NCI-H2081 treated with DMSO at 0.1 percent for 48 hours (cell line): Measurements from ENCODE around the gene CLEC18B.
"Not testable (repeated sequence)": the region's sequence is repeated elsewhere in the genome, so short reads cannot be mapped to it uniquely, and the experiment has no call there.

ENCODE experiments used
- DNase-seq: peaks from one replicate; lab custom pipeline; 2025; lab: John Stamatoyannopoulos, UW

CLEC18B gene

DNA sequence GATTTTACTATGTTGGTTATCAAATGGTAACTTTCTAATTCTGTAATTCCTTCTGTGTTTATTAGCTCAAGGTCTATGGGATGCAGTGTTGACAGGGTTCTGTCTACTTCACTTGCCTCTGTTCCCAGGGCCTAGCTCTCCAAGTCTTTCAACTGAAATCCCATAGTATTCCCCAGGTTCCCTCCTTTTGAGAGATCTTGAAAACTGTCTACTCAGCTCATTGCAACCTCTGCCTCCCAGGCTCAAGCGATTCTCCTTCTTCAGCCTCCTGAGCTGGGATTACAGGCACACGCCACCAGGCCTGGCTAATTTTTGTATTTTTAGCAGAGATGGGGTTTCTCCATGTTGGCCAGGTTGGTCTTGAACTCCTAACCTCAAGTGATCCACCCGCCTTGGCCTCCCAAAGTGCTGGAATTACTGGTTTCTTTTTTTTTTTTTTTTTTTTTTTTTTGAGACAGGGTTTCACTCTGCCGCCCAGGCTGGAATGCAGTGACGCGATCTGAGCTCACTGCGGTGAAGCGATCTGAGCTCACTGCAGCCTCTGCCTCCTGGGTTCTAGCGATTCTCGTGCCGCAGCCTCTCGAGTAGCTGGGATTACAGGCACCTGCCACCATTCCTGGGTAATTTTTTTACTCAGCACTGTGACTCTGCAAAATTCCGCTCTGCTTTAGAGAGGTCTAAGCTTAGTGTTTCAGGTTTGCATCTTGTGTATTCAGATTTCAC lies 22.5 kb upstream of the CLEC18B start:
- DNase-seq: not testable (repeated sequence)

DNA sequence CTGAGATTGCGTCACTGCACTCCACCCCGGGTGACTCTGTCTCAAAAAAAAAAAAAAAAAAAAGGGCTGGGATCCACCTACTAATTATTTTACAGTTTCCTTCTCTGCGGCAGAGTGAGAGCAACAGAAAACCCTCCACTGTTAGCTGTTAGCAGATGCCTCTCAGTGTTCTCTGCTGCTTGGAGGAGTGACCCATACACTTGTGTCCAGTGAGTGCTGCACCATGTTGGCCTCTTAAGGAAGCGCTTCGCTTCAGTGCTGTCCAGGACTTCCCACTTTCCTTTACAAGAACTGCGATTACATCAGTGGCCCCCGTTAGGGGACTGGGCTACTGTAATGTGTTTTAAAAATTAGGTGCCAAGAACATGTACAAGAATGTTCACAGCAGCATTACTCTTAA lies 18.4 kb upstream of the CLEC18B start:
- DNase-seq: no peak

DNA sequence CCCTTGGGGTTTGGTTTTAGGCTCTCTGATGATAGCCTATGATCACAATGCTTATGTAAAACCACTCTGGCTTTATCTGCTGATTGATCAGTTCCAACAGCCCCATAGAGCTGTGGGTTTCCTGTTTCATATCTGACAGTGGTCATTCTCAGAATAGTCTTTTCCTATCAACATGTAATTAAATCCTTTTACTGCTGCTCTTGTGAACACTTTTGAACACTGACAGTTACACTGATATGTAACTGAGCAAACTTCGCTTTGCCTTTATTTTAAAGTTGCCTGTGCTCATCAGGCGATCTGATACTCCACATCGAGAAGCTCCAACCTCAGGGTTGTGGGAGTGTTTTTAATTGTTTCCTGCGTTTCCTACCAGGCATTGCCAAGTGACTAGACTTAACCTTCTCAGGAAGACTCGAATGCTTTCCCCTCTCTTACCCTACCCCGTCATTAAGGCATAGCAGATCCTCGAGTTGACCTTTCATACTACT lies 17.3 kb upstream of the CLEC18B start:
- DNase-seq: no peak

DNA sequence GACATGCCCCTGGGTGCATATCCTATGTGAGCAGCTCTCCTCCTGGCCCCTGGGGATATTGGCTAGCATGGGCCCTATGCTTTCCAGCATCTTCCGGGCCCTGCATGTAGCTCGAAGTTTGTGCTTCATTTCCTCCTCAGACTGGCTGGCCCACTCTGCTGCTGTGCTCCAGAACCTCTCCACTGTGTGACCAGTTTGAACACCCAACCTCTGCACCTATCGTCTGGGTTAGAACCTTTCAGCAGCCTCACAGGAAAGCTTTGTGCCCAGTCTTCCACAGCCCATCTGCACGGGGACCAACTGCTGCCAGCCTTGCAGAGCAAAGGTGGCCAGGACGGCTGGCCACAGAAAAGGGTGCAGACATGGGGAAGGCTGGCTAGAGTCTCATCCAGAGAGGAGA lies 10.2 kb upstream of the CLEC18B start:
- DNase-seq: no peak

DNA sequence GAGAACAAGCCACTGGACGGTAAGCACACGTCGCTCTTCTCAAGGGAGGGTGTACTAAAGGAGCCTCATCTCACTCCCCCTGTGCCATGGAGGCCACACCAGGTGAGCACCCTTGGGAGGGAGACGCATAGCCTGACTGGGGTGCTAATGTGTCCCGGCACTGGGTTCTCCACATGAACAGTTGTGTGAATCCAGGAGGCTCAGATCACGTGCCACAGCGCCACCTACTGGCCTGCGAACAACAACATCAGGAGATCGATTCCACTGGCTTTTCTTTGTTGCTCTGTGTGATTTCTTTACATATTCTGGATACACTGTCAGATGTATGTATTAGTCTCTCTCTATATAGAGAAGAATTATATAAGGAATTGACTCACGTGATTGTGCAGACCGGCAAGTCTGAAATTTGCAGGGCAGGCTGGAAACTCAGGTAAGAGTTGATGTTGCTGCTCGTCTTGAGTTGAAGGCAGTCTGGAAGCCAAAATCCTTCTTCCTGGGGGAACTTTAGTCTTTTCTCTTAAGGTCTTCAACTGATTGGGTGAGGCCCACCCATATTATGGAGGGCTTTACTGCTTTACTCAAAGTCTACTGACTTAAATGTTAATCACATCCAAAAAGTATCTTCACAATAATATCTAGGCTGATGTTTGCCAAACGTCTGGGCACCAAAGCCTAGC lies 8.9 kb upstream of the CLEC18B start:
- DNase-seq: peak; percentile 5

DNA sequence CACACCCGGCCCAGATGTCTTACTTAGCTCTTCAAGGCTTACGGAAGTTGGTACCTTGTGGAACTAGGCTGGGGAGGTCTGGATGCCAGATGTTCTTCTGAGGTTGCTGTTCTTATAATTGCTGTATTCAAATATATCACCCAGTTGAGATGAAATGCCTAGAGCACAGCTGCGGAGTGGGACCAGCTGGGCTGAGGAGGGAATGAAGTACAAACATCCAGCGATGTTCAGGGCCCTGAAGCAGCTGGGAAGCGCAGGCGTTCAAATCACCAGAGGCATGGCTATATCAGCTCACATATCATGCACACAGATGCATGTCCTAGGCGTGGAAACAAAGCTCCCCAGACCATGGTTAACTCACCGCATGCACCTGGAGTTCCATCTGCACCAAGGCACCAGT lies 7.2 kb upstream of the CLEC18B start:
- not testable (repeated sequence) for DNase-seq

DNA sequence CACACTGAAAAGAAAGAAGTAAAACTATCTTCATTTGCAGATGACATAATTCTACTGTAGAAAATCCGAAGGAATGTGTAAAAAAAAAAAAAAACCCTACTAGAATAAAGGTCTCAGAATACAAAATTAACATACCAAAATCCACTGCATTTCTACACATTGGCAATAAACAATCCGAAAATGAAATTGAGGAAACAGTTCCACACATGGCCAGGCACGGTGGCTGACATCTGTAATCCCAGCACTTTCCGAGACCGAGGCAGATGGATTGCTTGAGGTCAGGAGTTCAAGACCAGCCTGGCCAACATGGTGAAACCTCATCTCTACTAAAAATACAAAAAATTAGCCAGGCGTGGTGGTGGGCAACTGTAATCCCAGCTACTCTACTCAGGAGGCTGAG lies 4.5 kb upstream of the CLEC18B start:
- not testable (repeated sequence) for DNase-seq

DNA sequence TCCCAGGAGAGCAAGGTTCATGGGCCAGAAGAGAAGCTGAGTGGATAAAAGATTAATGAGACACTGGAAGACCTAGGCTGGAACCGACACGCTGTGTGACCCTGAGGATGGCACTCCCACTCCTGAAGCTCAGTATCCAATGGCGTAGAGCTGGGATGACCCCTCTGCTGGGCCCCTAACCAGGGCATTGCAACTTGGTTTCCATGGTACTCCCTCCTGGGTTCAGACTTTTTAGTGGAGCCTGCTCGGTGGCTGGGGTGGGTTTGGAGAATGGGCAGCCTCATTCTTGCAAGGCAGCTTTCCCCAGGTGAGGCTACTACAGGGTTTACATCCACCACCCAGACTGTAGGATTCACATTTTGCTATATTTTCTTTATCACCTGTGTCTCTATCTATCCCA lies 2.4 kb upstream of the CLEC18B start:
- not testable (repeated sequence) for DNase-seq

DNA sequence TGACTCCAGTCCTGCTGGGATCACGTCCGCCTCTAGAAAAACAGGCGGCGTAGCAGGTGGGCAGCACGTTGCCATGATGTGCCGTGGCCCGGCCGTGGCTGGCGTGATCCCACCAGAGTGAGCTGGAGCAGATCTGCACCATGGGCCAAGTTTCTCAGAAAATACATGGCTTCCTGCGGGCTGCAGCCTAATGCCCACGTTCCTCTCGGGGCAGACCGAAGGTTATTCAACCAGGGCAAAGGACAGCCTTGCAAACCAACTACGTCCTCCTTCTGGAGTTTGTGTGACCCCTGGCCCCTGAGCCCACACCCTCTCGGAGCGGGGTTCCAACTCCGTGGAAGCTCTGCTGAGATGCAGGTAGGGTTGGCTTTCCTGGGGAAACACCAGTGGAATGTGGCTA lies 808 bp upstream of the CLEC18B start:
- not testable (repeated sequence) for DNase-seq

DNA sequence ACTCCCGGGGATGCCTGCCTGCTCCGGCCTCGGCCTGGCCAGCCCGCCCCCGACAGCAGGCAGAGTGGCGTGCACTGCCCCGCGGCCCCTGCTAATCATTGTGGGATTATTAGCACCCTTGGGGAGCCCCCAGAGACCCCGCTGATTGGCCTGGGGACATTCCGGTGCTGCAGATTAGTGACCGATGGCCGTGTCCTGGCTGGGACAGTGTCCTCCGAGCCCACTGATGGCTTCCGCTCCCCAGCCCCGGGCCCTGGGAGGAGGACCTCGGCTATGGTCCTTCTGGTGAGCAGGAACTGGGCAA lies 156 bp upstream of the CLEC18B start:
- DNase-seq: not testable (repeated sequence)

DNA sequence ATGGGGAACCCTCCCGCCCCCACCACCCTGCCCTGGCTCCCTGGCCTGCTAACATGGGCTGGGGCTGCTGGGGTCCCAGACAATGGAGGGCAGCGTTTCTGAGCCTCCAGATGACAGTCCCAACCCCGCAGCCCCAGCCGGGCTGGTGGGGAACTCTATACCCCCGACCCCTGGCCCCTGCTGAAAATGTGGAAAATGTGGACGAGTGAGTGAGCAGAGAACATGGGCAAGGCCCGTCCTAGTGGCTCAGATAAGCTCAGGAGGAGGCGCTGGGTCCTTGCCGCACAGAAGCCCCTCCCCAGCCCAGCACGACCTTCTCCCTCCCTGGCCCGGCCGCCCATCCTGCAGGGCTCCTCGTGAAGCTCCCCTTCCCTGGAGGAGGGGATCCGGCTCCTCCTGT lies 1.5 kb downstream of the CLEC18B start:
- DNase-seq: not testable (repeated sequence)

DNA sequence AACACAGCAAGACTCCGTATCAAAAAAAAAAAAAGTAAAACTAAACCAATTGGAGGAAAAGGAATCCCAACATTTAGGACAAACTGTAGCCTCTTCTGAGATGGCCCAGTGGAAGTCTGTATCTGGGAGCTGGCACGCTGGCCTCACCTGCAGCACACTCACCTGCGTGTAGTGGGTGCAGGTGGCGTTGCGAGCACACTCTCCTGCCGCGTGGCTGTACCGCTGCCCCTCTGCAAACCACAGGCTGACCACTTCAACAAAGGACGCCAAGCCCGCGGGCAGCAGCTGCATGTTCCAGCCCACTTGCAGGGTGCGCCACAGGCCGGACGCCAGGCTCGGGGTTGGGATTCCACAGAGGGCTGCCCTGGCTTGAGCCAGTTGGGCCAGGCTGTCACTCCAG lies 3.4 kb downstream of the CLEC18B start:
- DNase-seq: not testable (repeated sequence)

DNA sequence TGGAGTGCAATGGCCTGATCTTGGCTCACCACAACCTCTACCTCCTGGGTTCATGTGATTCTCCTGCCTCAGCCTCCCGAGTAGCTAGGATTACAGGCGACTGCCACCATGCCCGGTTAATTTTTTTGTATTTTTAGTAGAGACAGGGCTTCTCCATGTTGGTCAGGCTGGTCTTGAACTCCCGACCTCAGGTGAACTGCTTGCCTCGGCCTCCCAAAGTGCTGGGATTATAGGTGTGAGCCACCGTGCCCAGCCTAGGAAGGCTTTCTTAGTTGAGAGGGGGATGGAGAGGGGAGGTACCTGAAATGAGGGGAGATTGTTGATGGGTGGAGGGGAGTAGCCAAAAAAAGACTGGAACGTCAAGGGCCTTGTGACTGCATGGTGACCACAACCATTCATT lies 7.4 kb downstream of the CLEC18B start:
- not testable (repeated sequence) for DNase-seq

DNA sequence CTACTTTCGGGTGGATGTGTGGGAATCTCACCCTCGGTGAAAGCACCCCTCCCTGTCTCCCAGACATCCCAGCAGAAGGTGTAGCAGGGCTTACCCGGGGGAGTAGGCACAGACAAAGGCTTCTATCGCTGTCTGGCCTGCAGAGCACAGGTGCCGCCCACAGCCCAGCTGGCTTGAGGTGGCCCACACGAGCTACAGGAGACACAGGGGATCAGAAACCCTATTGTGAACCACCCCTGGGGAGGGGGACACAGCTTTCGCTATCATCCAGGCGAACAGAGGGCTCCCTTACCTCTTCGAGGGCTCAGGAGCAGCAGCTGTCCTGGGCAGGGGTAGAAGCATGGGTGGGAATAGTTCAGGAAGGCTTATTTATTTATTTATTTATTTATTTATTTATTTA lies 7.8 kb downstream of the CLEC18B start:
- not testable (repeated sequence) for DNase-seq

DNA sequence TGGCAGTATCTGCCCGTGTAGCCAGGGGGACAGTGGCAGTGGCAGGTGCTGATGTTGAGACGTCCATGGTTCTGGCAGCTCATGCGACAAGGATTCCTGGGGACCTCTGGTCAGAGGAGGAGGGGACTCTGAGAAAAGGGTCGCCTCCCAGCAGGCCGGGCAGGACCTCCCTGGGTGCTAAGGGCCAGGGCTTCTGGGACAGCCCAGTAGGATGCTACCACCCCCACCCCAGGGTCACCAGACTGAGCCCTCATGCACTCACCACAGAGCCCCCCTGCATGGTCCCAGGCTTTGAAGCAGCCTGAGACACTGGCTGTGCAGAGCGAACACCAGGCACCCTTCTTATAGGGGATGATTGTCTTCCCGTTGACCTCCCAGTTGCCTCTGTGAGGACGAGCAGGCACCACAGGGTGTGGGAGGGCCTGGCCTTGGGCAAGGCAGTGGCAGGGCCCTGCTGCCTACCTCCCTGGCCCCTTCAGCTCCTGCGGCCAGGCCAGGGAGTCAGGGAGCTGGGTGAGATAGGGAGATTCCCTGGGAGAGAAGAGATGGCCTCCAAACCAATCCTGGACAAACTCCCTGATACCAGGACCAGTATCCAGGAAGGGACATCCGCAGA lies 8.4 kb downstream of the CLEC18B start:
- not testable (repeated sequence) for DNase-seq

DNA sequence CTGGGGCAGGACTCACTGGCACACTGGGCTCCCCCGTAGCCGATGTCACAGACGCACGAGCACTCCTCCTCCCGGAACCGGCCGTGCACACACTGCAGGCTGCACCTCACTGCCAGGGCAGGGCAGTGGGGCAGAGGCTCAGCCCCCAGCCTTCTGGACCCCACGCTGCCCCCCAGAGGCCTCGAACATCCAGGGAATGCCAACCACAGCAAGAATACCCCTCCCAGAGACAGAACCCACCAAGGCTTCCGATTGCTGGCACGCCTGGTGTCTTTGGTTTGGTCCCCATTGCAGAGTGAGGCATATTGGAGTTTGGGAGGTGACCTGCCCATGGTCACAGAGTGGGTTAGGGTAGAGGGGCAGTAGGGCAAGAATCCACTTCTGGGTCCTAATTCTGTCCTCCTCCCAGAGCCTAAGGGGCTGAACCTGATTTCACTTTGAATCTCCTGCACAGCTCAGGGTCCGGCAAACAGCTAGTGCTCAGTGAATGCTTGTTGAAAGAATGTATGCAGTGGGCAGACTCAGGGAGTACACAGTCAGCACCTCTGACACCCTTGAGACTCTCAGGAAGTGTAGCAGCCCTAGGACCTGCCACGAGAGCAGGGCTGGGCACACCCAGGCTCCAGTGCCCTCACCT lies 9.0 kb downstream of the CLEC18B start:
- DNase-seq: not testable (repeated sequence)

DNA sequence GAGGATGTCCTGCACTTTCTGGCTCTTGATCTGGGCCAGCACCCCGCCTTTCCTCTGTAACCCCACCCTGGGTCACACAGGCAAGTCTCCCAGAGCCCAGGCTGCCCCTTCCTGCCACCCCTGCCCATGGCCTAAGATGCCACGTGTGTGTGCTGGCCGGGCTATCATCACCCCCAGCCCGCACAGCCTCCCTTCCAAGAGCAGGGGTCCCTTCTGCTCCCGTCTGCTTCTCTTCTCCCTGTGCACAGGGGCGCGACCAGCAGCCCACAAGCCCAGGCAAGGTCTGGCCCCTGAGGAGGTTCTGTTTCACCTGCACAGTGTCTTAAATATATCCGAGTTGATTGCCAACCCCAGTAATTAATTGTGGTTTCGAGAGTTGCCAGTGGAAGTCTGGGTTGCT lies 10.3 kb downstream of the CLEC18B start:
- not testable (repeated sequence) for DNase-seq

DNA sequence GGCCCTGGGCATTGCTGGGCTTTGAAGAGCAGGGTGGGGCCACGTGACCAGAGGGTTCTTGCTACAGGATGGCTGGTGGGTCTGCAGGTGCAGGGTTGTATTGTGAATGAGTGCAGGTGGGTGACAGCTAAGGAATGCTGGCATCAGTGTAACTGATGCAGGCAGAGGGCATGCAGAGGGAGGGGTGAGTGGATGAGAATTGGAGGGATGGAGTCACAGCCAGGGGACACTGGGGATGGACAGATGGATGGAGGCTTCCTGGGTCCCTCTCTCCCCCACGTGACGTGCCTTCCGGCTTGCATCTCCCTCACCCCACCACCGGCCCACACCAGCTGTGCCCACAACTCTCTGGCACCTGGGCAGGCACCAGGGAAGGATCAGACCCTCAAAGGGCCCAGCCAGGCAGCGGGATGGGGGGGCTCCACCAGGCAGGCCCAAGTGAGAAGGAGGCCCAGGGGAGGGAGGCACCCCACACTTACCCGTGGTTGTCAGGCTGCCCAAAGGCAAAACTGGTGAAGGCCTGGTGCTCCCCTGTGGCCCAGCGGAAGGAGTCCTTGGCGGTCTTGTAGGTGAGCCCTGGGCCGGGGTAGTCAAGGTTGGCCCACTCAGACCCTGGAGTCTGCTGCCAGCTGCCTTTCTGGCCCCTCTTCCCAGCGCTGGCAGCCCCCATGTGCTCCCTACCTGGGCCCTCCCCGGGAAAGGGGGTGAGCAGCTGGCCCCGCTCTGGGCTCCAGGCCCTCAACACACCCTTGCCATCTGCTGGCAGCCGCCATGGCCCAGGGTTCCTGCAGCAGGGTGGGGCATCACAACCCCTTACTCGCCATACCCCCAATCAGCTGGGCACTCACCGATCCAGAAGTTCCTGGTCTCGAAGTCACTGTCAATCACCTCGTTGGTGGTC lies 11.0 kb downstream of the CLEC18B start:
- not testable (repeated sequence) for DNase-seq

DNA sequence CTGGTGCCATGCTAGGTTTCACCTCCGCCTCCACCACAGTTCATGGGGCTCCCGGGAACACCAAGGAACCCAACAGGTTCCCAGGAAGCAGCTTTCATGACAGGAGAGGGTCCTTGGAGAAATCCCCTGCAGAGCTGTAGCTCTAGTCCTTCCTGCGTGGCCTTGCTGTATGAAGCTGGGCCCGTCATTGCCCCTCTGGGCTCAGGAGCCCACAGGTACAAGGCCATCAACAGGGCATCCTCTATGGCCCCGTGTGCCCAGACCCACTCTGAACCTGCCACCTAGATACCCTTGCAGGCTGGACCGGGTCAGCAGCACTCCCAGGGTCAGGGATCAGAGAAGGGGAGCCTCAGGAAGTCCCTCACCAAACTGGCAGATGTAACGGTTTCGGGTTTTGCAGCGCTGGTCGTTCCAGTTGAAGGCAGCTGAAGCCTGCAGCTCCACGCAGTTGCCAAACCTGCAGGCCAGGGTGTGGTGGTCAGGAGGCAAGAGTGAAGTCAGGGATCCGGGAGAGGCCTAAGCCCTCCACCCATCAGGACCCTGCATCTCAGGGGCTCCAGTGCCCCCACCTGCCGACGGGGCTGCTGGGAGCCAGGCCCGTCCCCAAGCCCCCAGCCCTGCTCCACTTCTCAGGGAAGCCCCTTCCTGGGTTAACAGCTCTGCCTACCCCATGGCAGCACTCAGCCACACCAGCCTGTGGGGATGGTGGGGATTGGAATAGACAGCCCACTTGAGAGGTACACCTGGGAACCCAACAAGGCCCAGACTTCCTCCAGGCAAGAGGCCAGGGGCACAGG lies 11.9 kb downstream of the CLEC18B start:
- not testable (repeated sequence) for DNase-seq

DNA sequence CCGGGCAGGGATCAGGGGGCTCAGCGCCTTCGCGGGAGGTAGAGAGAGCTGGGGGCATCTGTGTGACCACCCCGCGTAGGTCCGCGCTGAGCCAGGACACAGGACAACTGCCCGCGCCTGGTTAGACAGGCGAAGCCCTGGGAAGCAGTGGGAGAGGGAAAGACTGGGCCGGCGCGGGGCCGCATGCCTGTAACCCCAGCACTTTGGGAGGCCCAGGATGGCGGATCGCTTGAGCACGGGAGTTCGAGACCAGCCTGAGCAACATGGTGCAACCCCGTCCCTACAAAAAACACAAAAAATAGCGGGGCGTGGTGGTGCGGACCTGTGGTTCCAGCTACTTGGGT lies 13.9 kb downstream of the CLEC18B start:
- DNase-seq: not testable (repeated sequence)
